SK-N-SH (cell line): Measurements from ENCODE around the gene ACP3. TPM values are rescaled to one million over a fixed set of nuclear protein-coding genes. Genes with fewer than 3 reads are reported as not detected.

Experiments used
- CTCF ChIA-PET: fragments of 300-600, 350-600 bp; formaldehyde crosslinking; extraction: SDS; loops from one replicate; lab custom pipeline; 2021; lab: Yijun Ruan, JAX
- POLR2A ChIA-PET: fragments of 350-600 bp; sonication (Branson Sonifier 250); formaldehyde crosslinking; extraction: SDS; loops from one replicate; lab custom pipeline; 2020; ENCODE audit warnings: antibody characterized with exemption, inconsistent platforms; lab: Yijun Ruan, JAX
- DNase-seq: peaks from one replicate; pipeline ENCODE4 v3.0.0; 2012
- H2AFZ ChIP-seq: fragments of 200-600 bp; sonication (generic); 2 replicates; pipeline ENCODE4 v1.8.1; 2016; ENCODE audit warnings: antibody characterized with exemption, mild to moderate bottlenecking, low read depth
- H3F3A ChIP-seq: fragments of 200-600 bp; sonication (generic); replicated peaks from 2 replicates; pipeline ENCODE3; 2016; ENCODE audit warnings: antibody characterized with exemption, mild to moderate bottlenecking; ENCODE audit not compliant: insufficient read depth
- H3K27ac ChIP-seq, 2 experiments: fragments of 200-500 bp in 1 of 2; fragments of 200-600 bp in 1 of 2; sonication (Bioruptor generic) in 1 of 2; sonication (generic), shearing (Covaris generic) in 1 of 2; 2 replicates each; pipeline versions ENCODE4 v1.5.1 to v1.6.1; 2014 to 2016; ENCODE audit warnings: low read depth in 2 of 2, inconsistent platforms in 1 of 2, low read length in 1 of 2, mild to moderate bottlenecking in 1 of 2, mixed read lengths in 1 of 2
- H3K27me3 ChIP-seq: fragments of 200-600 bp; sonication (generic), shearing (Covaris generic); 2 replicates; pipeline ENCODE4 v1.6.1; 2016; ENCODE audit warnings: mixed run types; ENCODE audit not compliant: insufficient read depth
- H3K36me3 ChIP-seq, 2 experiments: fragments of 200-500 bp in 1 of 2; fragments of 200-600 bp in 1 of 2; sonication (Bioruptor generic) in 1 of 2; sonication (generic) in 1 of 2; replicated peaks in 1 of 2; 2 replicates each; pipeline versions ENCODE3 to v1.5.1; 2014 to 2016; ENCODE audit warnings: low read length in 1 of 2, mild to moderate bottlenecking in 1 of 2; ENCODE audit not compliant: insufficient read depth in 2 of 2, control insufficient read depth in 1 of 2
- H3K4me1 ChIP-seq, 2 experiments: fragments of 200-500 bp in 1 of 2; fragments of 200-600 bp in 1 of 2; sonication (Bioruptor generic) in 1 of 2; sonication (generic), shearing (Covaris generic) in 1 of 2; 2 replicates each; pipeline versions ENCODE4 v1.5.1 to v1.6.1; 2014 to 2016; ENCODE audit warnings: low read depth in 1 of 2, low read length in 1 of 2, mixed run types in 1 of 2; ENCODE audit not compliant: insufficient read depth in 2 of 2, control insufficient read depth in 1 of 2
- H3K4me2 ChIP-seq: fragments of 200-600 bp; sonication (generic), shearing (Covaris generic); 2 replicates; pipeline ENCODE4 v1.6.1; 2017; ENCODE audit warnings: mixed run types
- H3K4me3 ChIP-seq, 2 experiments: fragments of 200-500 bp in 1 of 2; fragments of 200-600 bp in 1 of 2; sonication (Bioruptor generic) in 1 of 2; sonication (generic), shearing (Covaris generic) in 1 of 2; 2 replicates each; pipeline versions ENCODE4 v1.5.1 to v1.8.1; 2014 to 2016; ENCODE audit warnings: low read depth in 2 of 2, inconsistent platforms in 1 of 2, low read length in 1 of 2, mild to moderate bottlenecking in 1 of 2, mixed read lengths in 1 of 2, moderate library complexity in 1 of 2
- H3K79me2 ChIP-seq: fragments of 200-600 bp; sonication (generic); 2 replicates; pipeline ENCODE4 v1.8.1; 2017; ENCODE audit warnings: mild to moderate bottlenecking; ENCODE audit not compliant: insufficient read depth
- H3K9ac ChIP-seq: fragments of 200-600 bp; sonication (generic); 2 replicates; pipeline ENCODE4 v1.6.1; 2017; ENCODE audit warnings: mixed run types
- H3K9me2 ChIP-seq: fragments of 200-600 bp; sonication (generic); 2 replicates; pipeline ENCODE4 v1.6.1; 2017; ENCODE audit warnings: mixed run types
- H3K9me3 ChIP-seq: fragments of 200-600 bp; sonication (generic); 2 replicates; pipeline ENCODE4 v1.6.1; 2017; ENCODE audit warnings: mixed run types, mild to moderate bottlenecking, moderate library complexity
- H4K20me1 ChIP-seq: fragments of 200-600 bp; sonication (generic); 2 replicates; pipeline ENCODE4 v1.6.1; 2017; ENCODE audit warnings: mild to moderate bottlenecking, mixed run types; ENCODE audit not compliant: insufficient read depth
- CTCF ChIP-seq: fragments of 200-600 bp; sonication (generic); IDR thresholded peaks from 2 replicates; pipeline ENCODE4 v1.6.1; 2017; ENCODE audit warnings: antibody characterized with exemption, mild to moderate bottlenecking, moderate library complexity
- ELF1 ChIP-seq: IDR thresholded peaks from 2 replicates; pipeline ENCODE4 v1.4.0; 2012
- EP300 ChIP-seq, 2 experiments: IDR thresholded peaks; 2 replicates each; pipeline versions ENCODE4 v1.4.0 to v1.6.1; 2012; ENCODE audit warnings: borderline replicate concordance in 1 of 2, low read depth in 1 of 2, low read length in 1 of 2
- EZH2phosphoT487 ChIP-seq: fragments of 200-600 bp; sonication (generic); IDR thresholded peaks from 2 replicates; pipeline ENCODE4 v1.6.1; 2017; ENCODE audit warnings: low read depth, mixed run types, mild to moderate bottlenecking, antibody characterized with exemption, moderate library complexity, borderline replicate concordance
- FOSL2 ChIP-seq: IDR thresholded peaks from 2 replicates; pipeline ENCODE4 v1.4.0; 2012; ENCODE audit warnings: low read depth, mild to moderate bottlenecking, moderate library complexity, borderline replicate concordance
- FOXJ3 ChIP-seq: sonication (generic); formaldehyde crosslinking; IDR thresholded peaks from 2 replicates; pipeline ENCODE4 v1.5.1; 2020; ENCODE audit warnings: mild to moderate bottlenecking, missing genetic modification reagents
- FOXM1 ChIP-seq: IDR thresholded peaks from 2 replicates; pipeline ENCODE4 v1.4.0; 2012; ENCODE audit warnings: low read depth, mild to moderate bottlenecking
- GABPA ChIP-seq: IDR thresholded peaks from 2 replicates; pipeline ENCODE4 v1.4.0; 2012; ENCODE audit warnings: low read depth, mild to moderate bottlenecking
- GATA2 ChIP-seq: sonication (generic); formaldehyde crosslinking; IDR thresholded peaks from 2 replicates; pipeline ENCODE4 v1.5.0; 2020; ENCODE audit warnings: mild to moderate bottlenecking, missing genetic modification reagents
- IRF3 ChIP-seq: fragments of 150-350 bp; IDR thresholded peaks from 2 replicates; pipeline ENCODE4 v1.6.1; 2016; ENCODE audit warnings: mild to moderate bottlenecking, low read depth, low read length
- JUND ChIP-seq: IDR thresholded peaks from 2 replicates; pipeline ENCODE4 v1.4.0; 2012
- MAX ChIP-seq: IDR thresholded peaks from 2 replicates; pipeline ENCODE4 v1.4.0; 2012; ENCODE audit warnings: low read depth
- RAD21 ChIP-seq: IDR thresholded peaks from 2 replicates; pipeline ENCODE4 v1.6.1; 2012; ENCODE audit warnings: mild to moderate bottlenecking, low read length
- RCOR1 ChIP-seq: fragments of 150-350 bp; IDR thresholded peaks from 2 replicates; pipeline ENCODE4 v1.6.1; 2017; ENCODE audit warnings: antibody characterized with exemption, low read length
- TAF1 ChIP-seq: IDR thresholded peaks from 2 replicates; pipeline ENCODE4 v1.6.1; 2012; ENCODE audit warnings: low read depth, mild to moderate bottlenecking, low read length, moderate library complexity, borderline replicate concordance
- TCF12 ChIP-seq: IDR thresholded peaks from 2 replicates; pipeline ENCODE4 v1.4.0; 2012
- WGBS: methylation state at CpG from one replicate; pipeline ENCODE4 v1.1.6; 2017; ENCODE audit warnings: low lambda C conversion rate; 5-methylcytosine and 5-hydroxymethylcytosine counted together
- polyA plus RNA-seq, 3 experiments: library from polyadenylated mRNA; depleted of rRNA; stranded (reverse); fragments of >200 nt; gene quantifications; 2 replicates each; pipeline ENCODE4 v1.2.3, GENCODE V29; 2012

Gene ACP3
- polyA plus RNA-seq, 1 of the 3 experiments (the other 2 are of a cell fraction): 0.30 TPM

GRCh38 chr3:132380920-132381319 is 63.7 kb downstream of the ACP3 start:
- H3K27ac ChIP-seq: no peak overlapping the region
- no peaks in the 10 kb centered on the region for H3K4me1 ChIP-seq
- no peaks in the 10 kb centered on the region for H3K27me3 ChIP-seq
- H3K4me3 ChIP-seq: no peak overlapping the region
- DNase-seq: no peak
- no peak overlapping the region for H3K9ac ChIP-seq
- H3K9me2 ChIP-seq: no peaks in the 10 kb centered on the region
- H3K4me2 ChIP-seq: no peak overlapping the region
- POLR2A ChIA-PET: no interaction called here
- TF ChIP-seq EZH2phosphoT487 (no peak), ELF1 (no peak), GABPA (no peak), JUND (no peak), RCOR1 (no peak), EP300 (IDR thresholded peaks at IDR 0.05; ENCODE audit: borderline replicate concordance in 1 of 2, low read depth in 1 of 2, low read length in 1 of 2) (no peak), TCF12 (no peak), RAD21 (no peak), FOSL2 (no peak), IRF3 (no peak), TAF1 (no peak), MAX (no peak), GATA2 (no peak), CTCF (no peak), FOXJ3 (CRISPR knock-in tag) (no peak)
- TF ChIP-seq, all 33 proteins: peak for 0
- Histone ChIP-seq H3F3A (no peaks in the 10 kb centered on the region), H3K9me3 (no peaks in the 10 kb centered on the region), H3K79me2 (no peaks in the 10 kb centered on the region), H3K36me3 (no peaks in the 10 kb centered on the region), H2AFZ (no peak overlapping the region), H4K20me1 (no peaks in the 10 kb centered on the region)
- CTCF ChIA-PET: interaction anchor here (0.9 to 1.3 kb wide), 5 partner anchors 14 to 39 kb away, joined by 3 to 4 read pairs (median 3); no protein-coding TSS in a partner anchor
- WGBS: 79% methylated on average over 1 of the region's 1 CpG

- 73% methylated on average over 12 of the region's 14 CpGs for WGBS
These were observed 64.2 kb downstream of the ACP3 start for GRCh38 chr3:132381348-132381944.

More at GRCh38 chr3:132381348-132381944, 64.2 kb downstream of the ACP3 start:
- no peak overlapping the region for H3K27ac ChIP-seq
- no peak overlapping the region for H2AFZ ChIP-seq
- no peak overlapping the region for H3K4me2 ChIP-seq
- H3K36me3 ChIP-seq: no peaks in the 10 kb centered on the region
- no peak for DNase-seq
- no peaks in the 10 kb centered on the region for H3K9me3 ChIP-seq
- POLR2A ChIA-PET: no interaction called here
- H3K27me3 ChIP-seq: no peaks in the 10 kb centered on the region
- CTCF ChIA-PET: interaction anchor here (0.7 to 1.3 kb wide), 7 partner anchors 12 to 39 kb away, joined by 3 to 5 read pairs (median 3); no protein-coding TSS in a partner anchor
- no peaks in the 10 kb centered on the region for H3K79me2 ChIP-seq
- H3K9ac ChIP-seq: no peak overlapping the region
- TF ChIP-seq FOXM1 (no peak), RAD21 (no peak), ELF1 (no peak), RCOR1 (no peak)
- H4K20me1 ChIP-seq: no peaks in the 10 kb centered on the region
- H3F3A ChIP-seq: no peaks in the 10 kb centered on the region
- no peaks in the 10 kb centered on the region for H3K4me1 ChIP-seq
- H3K4me3 ChIP-seq: no peak overlapping the region
- H3K9me2 ChIP-seq: no peaks in the 10 kb centered on the region
